Activated CD4-positive, alpha-beta T cell treated with anti-CD3 and anti-CD28 coated beads for 36 hours (primary cell): Measurements from ENCODE around the gene CNGA3. TPM values are rescaled to one million over a fixed set of nuclear protein-coding genes. Genes with fewer than 3 reads are reported as not detected.
"Not testable (repeated sequence)": the region's sequence is repeated elsewhere in the genome, so short reads cannot be mapped to it uniquely, and the experiment has no call there.

ENCODE experiments used
- ATAC-seq: fragments of 200-7000 bp; cut with Tn5 transposase; one replicate; pipeline ENCODE4 v1.10.0; 2021; ENCODE audit warnings: mild to moderate bottlenecking, moderate library complexity
- CTCF ChIA-PET: fragments of 350-600 bp; sonication (Branson Sonifier 250); formaldehyde crosslinking; loops from one replicate; lab custom pipeline; 2021; ENCODE audit warnings: antibody characterized with exemption; lab: Charles Lee
- POLR2A ChIA-PET: fragments of 350-600 bp; sonication (Branson Sonifier 250); formaldehyde crosslinking; loops from one replicate; lab custom pipeline; 2021; ENCODE audit warnings: antibody characterized with exemption, inconsistent platforms; lab: Charles Lee
- DNase-seq: peaks from one replicate; pipeline ENCODE4 v3.0.0-alpha.2; 2020
- H3K27ac Mint-ChIP-seq: one replicate; pipeline ENCODE4 v1.8.0; 2021; ENCODE audit warnings: mixed read lengths
- H3K27me3 Mint-ChIP-seq: one replicate; pipeline ENCODE4 v1.8.0; 2021; ENCODE audit warnings: mixed read lengths
- H3K36me3 Mint-ChIP-seq: one replicate; pipeline ENCODE4 v1.8.0; 2021; ENCODE audit warnings: low read depth, mixed read lengths
- H3K4me1 Mint-ChIP-seq: one replicate; pipeline ENCODE4 v1.8.0; 2021; ENCODE audit warnings: mixed read lengths
- H3K4me3 Mint-ChIP-seq: one replicate; pipeline ENCODE4 v1.8.0; 2021; ENCODE audit warnings: mild to moderate bottlenecking, moderate library complexity, mixed read lengths
- H3K9me3 Mint-ChIP-seq: one replicate; pipeline ENCODE4 v1.8.0; 2021; ENCODE audit warnings: low read depth, mixed read lengths
- intact Hi-C, 2 experiments: fragments of 100-400 bp; cut with DNase I in 1 of 2; cut with micrococcal nuclease in 1 of 2; formaldehyde crosslinking; loops; one replicate each; pipeline versions ENCODE4 v1.14.2 to v1.15.1; 2022 to 2024; cut with DNase I, micrococcal nuclease
- total RNA-seq, 2 experiments: library from RNA; stranded (reverse); gene quantifications; one replicate each; pipeline ENCODE4 v1.2.3, GENCODE V29; 2021

Gene CNGA3
- total RNA-seq, 2 experiments from 2014 or later, result not detected

DNA sequence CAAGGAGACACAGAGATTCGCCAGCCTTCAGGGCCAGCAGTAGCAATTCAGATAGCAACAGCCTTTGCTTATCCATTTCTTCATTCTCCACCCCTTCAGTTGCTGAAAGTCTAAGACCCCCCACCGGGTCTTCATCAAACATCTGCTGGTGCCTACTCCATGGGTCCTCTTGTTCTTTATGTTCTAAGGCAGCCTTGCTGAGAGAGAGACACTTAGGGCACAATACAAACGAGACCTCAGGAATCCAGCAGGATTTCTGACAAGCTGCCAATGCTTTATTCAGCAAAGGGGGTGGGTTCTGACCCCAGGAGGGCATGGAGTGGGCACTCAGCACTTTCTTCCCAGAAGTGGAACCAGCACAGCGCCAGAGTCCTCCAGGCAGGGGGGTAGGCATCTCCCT lies 36.2 kb upstream of the CNGA3 start:
- Mint-ChIP-seq H3K9me3 (no peaks in the 10 kb centered on the region), H3K27ac (no peak overlapping the region), H3K27me3 (peaks cover 19% of the 10 kb centered on the region), H3K4me1 (no peaks in the 10 kb centered on the region), H3K36me3 (no peaks in the 10 kb centered on the region), H3K4me3 (no peak overlapping the region)
- ATAC-seq (no peak), DNase-seq (no peak)
- ChIA-PET POLR2A (no interaction called here), CTCF (no interaction called here)
- intact Hi-C loops, result no loop called here

DNA sequence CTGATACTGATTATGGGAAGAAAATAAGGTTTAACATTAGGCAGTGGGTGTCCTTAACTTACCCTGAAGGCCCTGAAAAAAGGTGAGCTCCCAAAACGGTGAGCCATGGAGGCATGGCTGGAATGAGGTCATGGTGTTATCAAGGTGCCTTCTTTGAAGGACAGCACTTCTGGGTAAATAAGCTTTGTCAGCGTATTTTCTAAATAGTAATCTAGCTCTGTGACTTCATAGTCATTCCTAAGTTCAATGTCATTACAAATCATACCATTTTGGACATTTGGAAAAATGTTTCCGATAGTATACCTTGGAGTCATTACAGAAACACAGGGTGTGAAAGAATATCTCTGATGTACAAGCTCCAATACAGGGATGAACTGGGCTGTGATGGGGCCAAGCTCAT lies 35.2 kb upstream of the CNGA3 start:
- intact Hi-C loops, result no loop called here
- H3K36me3 Mint-ChIP-seq, result no peaks in the 10 kb centered on the region
- no peak overlapping the region for H3K4me3 Mint-ChIP-seq
- CTCF ChIA-PET, result no interaction called here
- H3K27me3 Mint-ChIP-seq, result peaks cover 11% of the 10 kb centered on the region
- ATAC-seq (no peak), DNase-seq (no peak)
- no peaks in the 10 kb centered on the region for H3K9me3 Mint-ChIP-seq
- POLR2A ChIA-PET, result no interaction called here
- H3K27ac Mint-ChIP-seq, result no peak overlapping the region
- H3K4me1 Mint-ChIP-seq, result no peaks in the 10 kb centered on the region

DNA sequence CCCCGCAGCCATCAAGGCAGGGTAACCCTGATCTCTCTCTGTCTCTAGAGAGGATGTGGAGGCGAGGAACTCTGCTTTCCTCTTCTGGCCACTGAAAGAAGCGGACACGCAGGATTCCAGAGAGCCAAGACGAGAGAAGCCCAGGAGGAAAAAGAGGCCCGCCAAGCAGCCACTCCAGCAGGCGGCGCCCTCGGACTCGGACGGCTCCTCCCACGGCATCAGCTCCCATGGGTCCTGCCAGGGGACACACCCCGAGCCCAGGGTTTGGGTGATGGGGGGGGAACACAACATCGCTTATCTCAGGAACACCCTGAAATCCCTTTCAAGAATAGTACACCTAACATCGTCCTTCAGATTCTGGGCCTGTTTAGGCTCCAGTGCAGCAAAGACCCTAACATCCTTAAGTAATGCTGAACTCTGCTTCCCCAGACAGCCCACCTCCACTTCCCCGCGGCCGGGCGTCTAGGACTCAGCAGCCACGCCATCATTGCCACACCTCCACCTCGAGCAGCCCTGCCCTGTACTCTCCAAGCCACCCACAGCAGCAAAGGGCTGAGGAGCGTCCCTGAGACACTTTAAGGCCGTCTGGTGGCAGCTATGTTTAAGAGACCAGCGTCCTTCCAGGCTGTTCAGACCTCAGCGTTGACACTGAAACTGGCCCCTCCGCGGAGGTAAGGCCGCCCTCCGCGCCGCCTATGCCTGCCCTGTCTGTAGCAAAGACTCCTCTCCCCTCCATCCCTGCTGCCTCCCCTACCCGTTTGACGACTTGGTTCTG lies 34.3 kb upstream of the CNGA3 start:
- H3K4me3 Mint-ChIP-seq, result no peak overlapping the region
- POLR2A ChIA-PET, result no interaction called here
- H3K4me1 Mint-ChIP-seq, result no peaks in the 10 kb centered on the region

DNA sequence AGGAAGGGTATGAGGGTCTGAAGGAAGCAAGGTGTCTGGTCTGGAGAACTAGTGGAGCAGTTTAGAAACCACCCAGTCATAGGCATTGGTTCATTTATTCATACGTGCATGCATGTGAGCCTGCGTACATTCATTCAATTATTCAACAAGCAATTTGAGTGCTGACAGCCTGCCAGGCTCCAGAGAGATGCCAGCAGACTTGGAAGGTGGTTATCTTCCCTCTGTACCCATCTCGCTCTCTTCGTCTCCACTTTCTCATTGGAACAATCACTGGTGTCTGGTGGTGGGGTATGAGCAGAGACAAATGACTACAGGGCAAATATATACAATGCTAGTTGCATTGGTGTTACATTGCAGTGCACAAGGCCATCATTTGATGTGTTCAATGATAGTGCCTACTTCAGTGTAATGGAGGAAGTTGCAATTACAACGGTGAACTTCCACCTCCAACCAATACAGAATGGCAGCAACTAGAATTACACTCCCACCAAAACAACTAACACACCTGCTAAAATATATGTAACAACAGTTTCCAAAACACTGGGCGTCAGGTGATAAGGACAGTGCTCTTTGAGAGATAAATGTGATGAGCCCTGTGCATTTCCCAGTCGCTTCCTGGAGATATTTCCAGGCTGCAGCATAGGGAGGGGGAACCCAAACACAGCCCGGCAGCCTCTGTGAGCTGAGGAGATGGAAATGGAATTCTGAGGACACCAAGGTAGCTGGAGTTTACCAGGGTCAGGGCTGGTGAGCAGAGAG lies 32.6 kb upstream of the CNGA3 start:
- Mint-ChIP-seq H3K4me1 (no peaks in the 10 kb centered on the region), H3K4me3 (no peak overlapping the region), H3K36me3 (no peaks in the 10 kb centered on the region), H3K27me3 (peaks cover 15% of the 10 kb centered on the region), H3K27ac (no peak overlapping the region), H3K9me3 (peaks cover 2% of the 10 kb centered on the region)
- POLR2A ChIA-PET, result no interaction called here
- ATAC-seq, result no peak
- intact Hi-C loops, result no loop called here
- CTCF ChIA-PET, result no interaction called here
- DNase-seq, result no peak

More for the DNA sequence above, 34.3 kb upstream of the CNGA3 start:
- DNase-seq (peak; percentile 23), ATAC-seq (no peak)
- H3K9me3 Mint-ChIP-seq, result no peaks in the 10 kb centered on the region
- CTCF ChIA-PET, result interaction anchor here (1.1 kb wide), 1 partner anchor 10 kb away, joined by 4 read pairs; no protein-coding TSS in a partner anchor
- H3K27me3 Mint-ChIP-seq, result peaks cover 11% of the 10 kb centered on the region
- intact Hi-C loops, result no loop called here
- no peak overlapping the region for H3K27ac Mint-ChIP-seq
- no peaks in the 10 kb centered on the region for H3K36me3 Mint-ChIP-seq

DNA sequence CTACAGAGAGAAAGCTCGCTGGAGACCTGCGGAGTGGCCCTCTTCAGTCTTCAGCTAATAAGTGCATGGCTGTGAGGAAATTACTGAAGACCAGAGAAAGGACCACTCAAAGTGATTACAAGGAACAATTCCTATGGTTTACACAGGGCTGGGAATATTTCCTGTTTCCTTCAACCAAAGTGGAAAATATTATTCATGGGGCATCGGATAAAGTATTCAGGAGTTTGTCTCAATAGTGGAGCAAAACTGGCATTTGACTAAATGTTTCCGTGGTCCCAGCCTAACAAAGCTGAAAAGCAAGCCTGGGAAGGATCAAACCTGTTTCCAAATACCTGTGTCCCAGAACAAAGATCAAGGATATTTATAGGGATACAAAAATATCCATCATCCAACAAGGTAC lies 32.0 kb upstream of the CNGA3 start:
- no peak for DNase-seq
- Mint-ChIP-seq H3K27me3 (peaks cover 14% of the 10 kb centered on the region), H3K4me3 (no peak overlapping the region), H3K4me1 (no peaks in the 10 kb centered on the region), H3K9me3 (peaks cover 3% of the 10 kb centered on the region), H3K36me3 (no peaks in the 10 kb centered on the region), H3K27ac (no peak overlapping the region)
- ChIA-PET POLR2A (no interaction called here), CTCF (no interaction called here)
- ATAC-seq, result no peak
- intact Hi-C loops, result no loop called here

DNA sequence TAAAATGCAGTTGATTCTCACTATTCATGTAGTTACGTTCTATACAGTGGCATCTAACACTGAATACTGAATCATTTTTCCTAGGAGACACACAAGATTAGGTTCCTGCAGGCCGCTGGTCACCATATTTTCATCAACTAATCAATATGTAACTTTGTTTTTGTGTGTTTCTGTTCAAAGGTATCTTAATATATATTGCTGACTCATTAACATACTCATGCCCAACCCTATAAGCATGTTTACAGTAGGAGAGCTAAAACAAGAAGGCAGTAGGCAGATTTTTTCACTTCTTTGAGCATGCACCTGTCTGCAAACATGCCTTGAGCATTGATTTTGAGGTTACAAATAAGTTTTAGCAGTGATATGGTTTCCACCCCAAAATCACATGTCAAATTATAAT lies 30.3 kb upstream of the CNGA3 start:
- Mint-ChIP-seq H3K4me3 (no peak overlapping the region), H3K27ac (no peak overlapping the region), H3K27me3 (peaks cover 15% of the 10 kb centered on the region), H3K4me1 (no peaks in the 10 kb centered on the region), H3K36me3 (no peaks in the 10 kb centered on the region), H3K9me3 (peaks cover 14% of the 10 kb centered on the region)
- POLR2A ChIA-PET, result interaction anchor here (0.6 kb wide), 1 partner anchor 652 kb away, joined by 3 read pairs; no protein-coding TSS in a partner anchor
- intact Hi-C loops, result no loop called here
- ATAC-seq (no peak), DNase-seq (no peak)
- CTCF ChIA-PET, result no interaction called here

DNA sequence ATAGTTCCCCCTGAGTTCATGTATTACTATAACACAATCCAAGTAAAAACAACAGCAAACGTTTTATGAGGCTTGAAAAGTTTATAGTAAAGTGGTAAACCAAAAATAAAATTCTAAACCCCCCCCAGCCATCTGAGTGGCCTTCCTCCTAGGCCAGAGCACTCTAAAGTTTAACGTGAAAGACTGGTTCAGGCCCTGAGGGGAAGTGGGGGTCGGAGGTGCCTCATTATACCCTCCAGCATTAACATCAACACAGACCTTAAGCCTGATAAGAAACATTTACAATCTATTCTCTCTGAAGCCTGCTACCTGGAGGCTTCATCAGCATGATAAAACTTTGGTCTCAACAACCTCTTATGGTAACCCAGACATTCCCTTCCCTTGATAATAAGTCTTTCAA lies 29.0 kb upstream of the CNGA3 start:
- H3K36me3 Mint-ChIP-seq, result no peaks in the 10 kb centered on the region
- H3K4me3 Mint-ChIP-seq, result no peak overlapping the region
- ATAC-seq (no peak), DNase-seq (no peak)
- intact Hi-C loops, result no loop called here
- CTCF ChIA-PET, result no interaction called here
- no peaks in the 10 kb centered on the region for H3K4me1 Mint-ChIP-seq
- H3K27ac Mint-ChIP-seq, result no peak overlapping the region
- H3K27me3 Mint-ChIP-seq, result peaks cover 22% of the 10 kb centered on the region
- H3K9me3 Mint-ChIP-seq, result peaks cover 21% of the 10 kb centered on the region
- POLR2A ChIA-PET, result no interaction called here

DNA sequence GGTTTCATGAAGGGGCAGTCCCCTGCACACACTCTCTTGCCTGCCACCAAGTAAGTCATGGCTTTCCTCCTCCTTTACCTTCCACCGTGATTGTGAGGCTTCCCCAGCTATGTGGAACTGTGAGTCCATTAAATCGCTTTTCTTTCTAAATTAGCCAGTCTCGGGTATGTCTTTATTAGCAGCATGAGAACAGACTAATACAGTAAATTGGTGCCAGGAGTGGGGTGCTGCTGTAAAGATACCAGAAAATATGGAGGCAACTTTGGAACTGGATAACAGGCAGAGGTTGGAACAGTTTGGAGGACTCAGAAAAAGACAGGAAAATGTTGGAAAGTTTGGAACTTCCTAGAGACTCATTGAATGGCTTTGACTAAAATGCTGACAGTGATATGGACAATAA lies 26.1 kb upstream of the CNGA3 start:
- ATAC-seq, intact Hi-C loops, DNase-seq, H3K4me1 Mint-ChIP-seq, H3K4me3 Mint-ChIP-seq, H3K27ac Mint-ChIP-seq, H3K36me3 Mint-ChIP-seq, POLR2A ChIA-PET: not testable (repeated sequence)
- peaks cover 20% of the 10 kb centered on the region for H3K27me3 Mint-ChIP-seq
- H3K9me3 Mint-ChIP-seq, result peaks cover 27% of the 10 kb centered on the region
- CTCF ChIA-PET, result interaction anchor here (0.6 to 1.0 kb wide), 2 partner anchors 221 to 620 kb away, joined by 3 read pairs; no protein-coding TSS in a partner anchor

DNA sequence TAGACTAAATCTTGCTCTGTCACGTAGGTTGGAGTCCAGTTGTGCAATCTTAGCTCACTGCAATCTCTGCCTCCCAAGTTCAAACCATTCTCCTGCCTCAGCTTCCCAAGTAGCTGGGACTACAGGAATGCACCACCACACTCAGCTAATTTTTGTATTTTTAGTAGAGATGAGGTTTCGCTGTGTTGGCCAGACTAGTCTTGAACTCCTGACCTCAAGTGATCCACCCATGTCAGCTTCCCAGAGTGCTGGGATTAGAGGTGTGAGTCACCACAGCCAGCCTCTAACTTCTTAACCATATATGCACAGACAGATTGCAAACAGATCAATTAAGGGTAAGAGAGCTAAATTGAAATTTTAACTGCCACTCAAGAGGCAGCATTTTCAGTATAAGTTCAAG lies 22.1 kb upstream of the CNGA3 start:
- intact Hi-C loops, result no loop called here

DNA sequence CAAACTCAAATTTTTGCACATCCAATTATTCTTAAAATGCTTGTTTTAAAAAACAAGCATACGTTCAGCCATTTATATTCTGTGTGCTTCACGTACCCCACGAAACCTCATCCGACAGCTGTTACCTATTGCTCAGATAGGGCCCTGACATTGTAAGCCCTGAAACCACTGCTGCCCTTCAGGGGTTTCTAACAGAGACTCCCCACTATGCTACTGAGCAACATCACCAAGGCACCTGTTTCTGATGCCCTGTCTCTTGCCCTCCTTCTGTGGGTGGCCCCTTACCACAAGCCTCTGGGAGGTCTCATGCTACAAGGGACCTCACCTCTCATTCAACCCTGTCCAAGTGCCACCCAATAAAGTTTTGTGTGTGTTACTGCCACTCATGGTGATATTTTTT lies 18.5 kb upstream of the CNGA3 start:
- no peak for ATAC-seq
- CTCF ChIA-PET, result interaction anchor here (0.7 kb wide), 1 partner anchor 37 kb away, joined by 3 read pairs; no protein-coding TSS in a partner anchor
- intact Hi-C loops, result no loop called here

More for the DNA sequence above, 22.1 kb upstream of the CNGA3 start:
- CTCF ChIA-PET, result interaction anchor here (0.6 to 1.0 kb wide), 3 partner anchors 60 to 367 kb away, joined by 3 to 4 read pairs (median 3); no protein-coding TSS in a partner anchor
- Mint-ChIP-seq H3K27me3 (peaks cover 21% of the 10 kb centered on the region), H3K9me3 (peaks cover 26% of the 10 kb centered on the region), H3K27ac (no peak overlapping the region), H3K4me3 (no peak overlapping the region), H3K36me3 (no peaks in the 10 kb centered on the region), H3K4me1 (no peaks in the 10 kb centered on the region)
- ATAC-seq (no peak), DNase-seq (no peak)
- POLR2A ChIA-PET, result no interaction called here

DNA sequence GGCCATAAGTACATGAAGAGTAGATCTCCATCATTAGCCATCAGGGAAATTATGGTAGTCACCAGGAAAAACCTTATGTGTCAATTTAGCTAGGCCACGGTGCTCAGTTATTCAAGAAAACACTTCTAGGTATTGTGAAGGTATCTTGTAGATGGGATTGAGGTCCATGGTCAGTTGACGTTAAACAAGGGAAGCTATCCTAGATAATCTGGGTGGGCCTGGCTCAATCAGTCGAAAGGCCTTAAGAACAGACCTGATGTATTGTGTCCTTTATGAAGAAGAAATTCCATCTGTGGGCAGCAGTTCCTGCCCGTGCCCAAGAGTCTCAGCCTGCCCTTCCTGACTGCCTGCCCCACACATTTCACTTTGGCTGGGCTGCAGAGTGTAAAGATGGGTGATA lies 16.7 kb upstream of the CNGA3 start:
- ChIA-PET CTCF (no interaction called here), POLR2A (no interaction called here)
- peaks cover 2% of the 10 kb centered on the region for H3K9me3 Mint-ChIP-seq
- no peaks in the 10 kb centered on the region for H3K4me1 Mint-ChIP-seq
- no peak overlapping the region for H3K4me3 Mint-ChIP-seq
- intact Hi-C loops, result no loop called here
- ATAC-seq (no peak), DNase-seq (no peak)
- no peaks in the 10 kb centered on the region for H3K36me3 Mint-ChIP-seq
- H3K27ac Mint-ChIP-seq, result no peak overlapping the region
- H3K27me3 Mint-ChIP-seq, result peaks cover 8% of the 10 kb centered on the region

More for the DNA sequence above, 18.5 kb upstream of the CNGA3 start:
- Mint-ChIP-seq H3K4me3 (no peak overlapping the region), H3K4me1 (no peaks in the 10 kb centered on the region), H3K27me3 (peaks cover 9% of the 10 kb centered on the region), H3K36me3 (no peaks in the 10 kb centered on the region), H3K9me3 (peaks cover 8% of the 10 kb centered on the region), H3K27ac (no peak overlapping the region)
- POLR2A ChIA-PET, result no interaction called here
- no peak for DNase-seq

DNA sequence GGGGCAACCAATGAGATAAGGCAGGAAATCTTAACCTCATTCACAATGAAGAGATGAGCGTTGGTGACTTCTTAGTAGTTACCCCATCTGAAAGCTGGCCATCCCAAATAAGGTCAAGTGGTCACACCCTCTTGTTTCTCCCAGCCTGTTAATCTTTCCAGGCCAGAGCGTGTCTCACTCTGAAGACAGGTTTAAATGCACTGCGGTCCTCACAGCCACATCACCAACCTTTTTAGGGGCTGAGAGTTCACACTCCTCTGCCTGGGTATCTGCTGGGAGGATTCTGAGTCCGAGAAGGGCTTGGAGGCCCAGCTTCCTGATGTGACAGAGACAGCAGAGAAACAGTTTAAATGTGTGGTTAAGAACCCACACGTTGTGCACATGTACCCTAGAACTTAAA lies 13.3 kb upstream of the CNGA3 start:
- no peak for DNase-seq
- H3K4me3 Mint-ChIP-seq, result no peak overlapping the region
- H3K27me3 Mint-ChIP-seq, result peaks cover 13% of the 10 kb centered on the region
- intact Hi-C loops, result no loop called here
- ATAC-seq, result no peak
- CTCF ChIA-PET, result no interaction called here
- POLR2A ChIA-PET, result no interaction called here
- no peak overlapping the region for H3K27ac Mint-ChIP-seq
- no peaks in the 10 kb centered on the region for H3K36me3 Mint-ChIP-seq
- H3K9me3 Mint-ChIP-seq, result peaks cover 2% of the 10 kb centered on the region
- no peaks in the 10 kb centered on the region for H3K4me1 Mint-ChIP-seq
